Thyroid gland (tissue), 4 donors: ENCODE measurements around the gene ZNF850.
A peak's percentile ranks its signal among the peaks of the same experiment; 100 is the strongest.

Experiments
- POLR2A ChIP-seq, 2 donors: fragments of 450-650 bp; IDR thresholded peaks; one replicate each; pipeline ENCODE4 v1.6.1; 2017; ENCODE audit warnings: antibody characterized with exemption in 2 of 2, mild to moderate bottlenecking in 2 of 2, moderate library complexity in 1 of 2
- TF ChIP-seq, protein P1 (sequence below), 6 experiments: fragments of 200-600 bp in 3 of 6; fragments of 450-650 bp in 3 of 6; sonication (generic) in 3 of 6; IDR thresholded peaks; one replicate each; pipeline ENCODE4 v1.5.1; 2016 to 2019; ENCODE audit warnings: antibody characterized with exemption in 6 of 6, mild to moderate bottlenecking in 2 of 6, inconsistent platforms in 1 of 6, moderate library complexity in 1 of 6

- TF ChIP-seq, protein P1, sequence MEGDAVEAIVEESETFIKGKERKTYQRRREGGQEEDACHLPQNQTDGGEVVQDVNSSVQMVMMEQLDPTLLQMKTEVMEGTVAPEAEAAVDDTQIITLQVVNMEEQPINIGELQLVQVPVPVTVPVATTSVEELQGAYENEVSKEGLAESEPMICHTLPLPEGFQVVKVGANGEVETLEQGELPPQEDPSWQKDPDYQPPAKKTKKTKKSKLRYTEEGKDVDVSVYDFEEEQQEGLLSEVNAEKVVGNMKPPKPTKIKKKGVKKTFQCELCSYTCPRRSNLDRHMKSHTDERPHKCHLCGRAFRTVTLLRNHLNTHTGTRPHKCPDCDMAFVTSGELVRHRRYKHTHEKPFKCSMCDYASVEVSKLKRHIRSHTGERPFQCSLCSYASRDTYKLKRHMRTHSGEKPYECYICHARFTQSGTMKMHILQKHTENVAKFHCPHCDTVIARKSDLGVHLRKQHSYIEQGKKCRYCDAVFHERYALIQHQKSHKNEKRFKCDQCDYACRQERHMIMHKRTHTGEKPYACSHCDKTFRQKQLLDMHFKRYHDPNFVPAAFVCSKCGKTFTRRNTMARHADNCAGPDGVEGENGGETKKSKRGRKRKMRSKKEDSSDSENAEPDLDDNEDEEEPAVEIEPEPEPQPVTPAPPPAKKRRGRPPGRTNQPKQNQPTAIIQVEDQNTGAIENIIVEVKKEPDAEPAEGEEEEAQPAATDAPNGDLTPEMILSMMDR (IDR thresholded peaks at IDR 0.05), result peak in 1 of 6 experiments; percentile 5
- TF ChIP-seq POLR2A (IDR thresholded peaks at IDR 0.05), result peak in 1 of 2 donors; percentile 75
Observed at GRCh38 chr19:36687214-36688056, 85.2 kb downstream of the ZNF850 start, which contains the start of gene ZNF567.
